Peyer's patch (tissue), 4 donors: ENCODE measurements around the gene IL1RAPL1.

Source experiments
- CTCF ChIP-seq, 6 experiments: fragments of 450-650 bp in 4 of 6; fragments of 200-600 bp in 2 of 6; sonication (generic) in 1 of 6; IDR thresholded peaks; one replicate each; pipeline ENCODE4 v1.5.1; 2017 to 2019; ENCODE audit warnings: antibody characterized with exemption in 6 of 6, mild to moderate bottlenecking in 3 of 6, moderate library complexity in 1 of 6
- POLR2A ChIP-seq, 2 donors: fragments of 450-650 bp; IDR thresholded peaks; one replicate each; pipeline ENCODE4 v1.5.1; 2017; ENCODE audit warnings: antibody characterized with exemption in 2 of 2, mild to moderate bottlenecking in 2 of 2, moderate library complexity in 2 of 2

GRCh38 chrX:29555465-29556091, 968.3 kb downstream of the IL1RAPL1 start:
- TF ChIP-seq POLR2A (IDR thresholded peaks at IDR 0.05) (no peak), CTCF (IDR thresholded peaks at IDR 0.05) (no peak)
